Measurements from ENCODE around the gene APOD.

- TF ChIP-seq POLR2A (IDR thresholded peaks at IDR 0.05; ENCODE audit: low read depth, low read length) (no peak), TAF1 (IDR thresholded peaks at IDR 0.05; ENCODE audit: low read depth, low read length) (no peak), POLR2AphosphoS5 (IDR thresholded peaks at IDR 0.05; ENCODE audit: low read depth, low read length) (no peak), SPI1 (IDR thresholded peaks at IDR 0.05; ENCODE audit: low read depth, low read length) (no peak), PAX5 (IDR thresholded peaks at IDR 0.05; ENCODE audit: insufficient read depth, low read length, severe bottlenecking) (no peak), POU2F2 (IDR thresholded peaks at IDR 0.05; ENCODE audit: low read depth, low read length) (no peak)
Measured at GRCh38 chr3:195526492-195526891, 57.2 kb downstream of the APOD start.
